Neural progenitor cell (in vitro differentiated cells): ENCODE data around the gene BRD3. TPM values are rescaled to one million over a fixed set of nuclear protein-coding genes. Genes with fewer than 3 reads are reported as not detected.
A peak's percentile ranks its signal among the peaks of the same experiment; 100 is the strongest.

ENCODE experiments used
- DNase-seq: peaks from one replicate; pipeline ENCODE4 v3.0.0-alpha.2; 2016; ENCODE audit warnings: low spot score
- H2AFZ ChIP-seq: fragments of 200-600 bp; sonication (generic); replicated peaks from 2 replicates; pipeline ENCODE4 v1.6.1; 2016; ENCODE audit warnings: antibody characterized with exemption
- H3F3A ChIP-seq: fragments of 200-600 bp; sonication (generic); 2 replicates; pipeline ENCODE4 v1.6.1; 2016; ENCODE audit warnings: antibody characterized with exemption, low read depth
- H3K27ac ChIP-seq: fragments of 200-600 bp; sonication (generic); 2 replicates; pipeline ENCODE4 v1.5.1; 2016; ENCODE audit warnings: mild to moderate bottlenecking
- H3K27me3 ChIP-seq: fragments of 200-600 bp; sonication (generic); 2 replicates; pipeline ENCODE4 v1.6.1; 2016; ENCODE audit warnings: mild to moderate bottlenecking, moderate library complexity
- H3K36me3 ChIP-seq: fragments of 200-600 bp; sonication (generic); 2 replicates; pipeline ENCODE4 v1.5.1; 2016
- H3K4me1 ChIP-seq: fragments of 200-600 bp; sonication (generic); 2 replicates; pipeline ENCODE4 v1.6.1; 2016; ENCODE audit warnings: mixed run types
- H3K4me2 ChIP-seq: fragments of 200-600 bp; sonication (generic); 2 replicates; pipeline ENCODE4 v1.6.1; 2016
- H3K4me3 ChIP-seq: fragments of 200-600 bp; sonication (generic); 2 replicates; pipeline ENCODE4 v1.5.1; 2016
- H3K79me2 ChIP-seq: fragments of 200-600 bp; sonication (generic); 2 replicates; pipeline ENCODE4 v1.6.1; 2016; ENCODE audit warnings: low read depth
- H3K9ac ChIP-seq: fragments of 200-600 bp; sonication (generic); 2 replicates; pipeline ENCODE4 v1.6.1; 2016
- H3K9me3 ChIP-seq: fragments of 200-600 bp; sonication (generic); 2 replicates; pipeline ENCODE4 v1.5.1; 2016; ENCODE audit warnings: low read depth
- H4K20me1 ChIP-seq: fragments of 200-600 bp; sonication (generic); 2 replicates; pipeline ENCODE4 v1.6.1; 2016; ENCODE audit warnings: low read depth
- H3K27ac Mint-ChIP-seq: 3 replicates; pipeline ENCODE4 v1.8.0; 2021; ENCODE audit warnings: mixed read lengths
- H3K27me3 Mint-ChIP-seq: 2 replicates; pipeline ENCODE4 v1.8.0; 2022; ENCODE audit warnings: low read depth, mild to moderate bottlenecking, inconsistent platforms, moderate library complexity, mixed read lengths; ENCODE audit not compliant: insufficient read depth
- H3K36me3 Mint-ChIP-seq: 3 replicates; pipeline ENCODE4 v1.8.0; 2021; ENCODE audit warnings: mixed read lengths
- H3K4me1 Mint-ChIP-seq: 3 replicates; pipeline ENCODE4 v1.8.0; 2021; ENCODE audit warnings: mixed read lengths
- H3K4me3 Mint-ChIP-seq: 3 replicates; pipeline ENCODE4 v1.8.0; 2021; ENCODE audit warnings: mild to moderate bottlenecking, moderate library complexity, mixed read lengths
- H3K9me3 Mint-ChIP-seq: 3 replicates; pipeline ENCODE4 v1.8.0; 2020; ENCODE audit warnings: mixed read lengths
- CTCF ChIP-seq: fragments of 200-600 bp; sonication (generic); IDR thresholded peaks from 2 replicates; pipeline ENCODE4 v1.5.1; 2017; ENCODE audit warnings: antibody characterized with exemption, mild to moderate bottlenecking
- EZH2 ChIP-seq: fragments of 200-600 bp; sonication (generic); IDR thresholded peaks from 2 replicates; pipeline ENCODE4 v1.6.1; 2017; ENCODE audit warnings: antibody characterized with exemption, mild to moderate bottlenecking, moderate library complexity
- EZH2phosphoT487 ChIP-seq: fragments of 200-600 bp; sonication (generic); IDR thresholded peaks from 2 replicates; pipeline ENCODE4 v1.6.1; 2017; ENCODE audit warnings: antibody characterized with exemption
- total RNA-seq: library from RNA; depleted of rRNA; stranded (reverse); fragments of >200 nt; gene quantifications from 2 replicates; pipeline ENCODE4 v1.2.3, GENCODE V29; 2015; ENCODE audit warnings: low replicate concordance

BRD3 gene
- total RNA-seq, 1 donor from 2014 or later: 14.8 TPM

GRCh38 chr9:133987946-133988665, 79.7 kb downstream of the BRD3 start:
- peaks cover 44% of the 10 kb centered on the region for H3K4me1 Mint-ChIP-seq
- peaks cover 4% of the 10 kb centered on the region for H3K36me3 Mint-ChIP-seq
- TF ChIP-seq EZH2: no peak
- no peak for TF ChIP-seq CTCF
- no peak for TF ChIP-seq EZH2phosphoT487
- peaks cover 7% of the 10 kb centered on the region for H3F3A ChIP-seq
- H3K4me3 ChIP-seq: no peak overlapping the region
- H3K4me2 ChIP-seq: no peak overlapping the region
- H2AFZ ChIP-seq: no peak overlapping the region
- peak overlapping the region; percentile 24 for H3K4me3 Mint-ChIP-seq
- no peaks in the 10 kb centered on the region for H3K9me3 Mint-ChIP-seq
- H3K27ac ChIP-seq: no peak overlapping the region
- H3K9ac ChIP-seq: no peak overlapping the region
- H3K36me3 ChIP-seq: no peaks in the 10 kb centered on the region
- no peak overlapping the region for H3K27ac Mint-ChIP-seq
- peaks cover 14% of the 10 kb centered on the region for H3K4me1 ChIP-seq
- peaks cover 78% of the 10 kb centered on the region for H4K20me1 ChIP-seq
- no peaks in the 10 kb centered on the region for H3K27me3 ChIP-seq
- no peak for DNase-seq
- peaks cover 92% of the 10 kb centered on the region for H3K79me2 ChIP-seq
- no peaks in the 10 kb centered on the region for H3K9me3 ChIP-seq
- H3K27me3 Mint-ChIP-seq: peaks cover 3% of the 10 kb centered on the region

GRCh38 chr9:133987446-133987788, 80.4 kb downstream of the BRD3 start:
- peaks cover 4% of the 10 kb centered on the region for H3K36me3 Mint-ChIP-seq
- Histone ChIP-seq H4K20me1 (peaks cover 85% of the 10 kb centered on the region), H3K9ac (no peak overlapping the region), H3K4me2 (no peak overlapping the region), H3K36me3 (no peaks in the 10 kb centered on the region), H3K27ac (no peak overlapping the region), H3K9me3 (no peaks in the 10 kb centered on the region), H3K4me3 (no peak overlapping the region), H3K79me2 (peaks cover 99% of the 10 kb centered on the region), H2AFZ (no peak overlapping the region), H3F3A (peaks cover 7% of the 10 kb centered on the region), H3K4me1 (peaks cover 14% of the 10 kb centered on the region), H3K27me3 (no peaks in the 10 kb centered on the region)
- H3K4me3 Mint-ChIP-seq: no peak overlapping the region
- peaks cover 3% of the 10 kb centered on the region for H3K27me3 Mint-ChIP-seq
- peaks cover 49% of the 10 kb centered on the region for H3K4me1 Mint-ChIP-seq
- TF ChIP-seq CTCF (no peak), EZH2 (no peak), EZH2phosphoT487 (no peak)
- H3K27ac Mint-ChIP-seq: no peak overlapping the region
- no peaks in the 10 kb centered on the region for H3K9me3 Mint-ChIP-seq
- no peak for DNase-seq

GRCh38 chr9:133986774-133987445, 80.9 kb downstream of the BRD3 start:
- Mint-ChIP-seq H3K27ac (peak overlapping the region; percentile 39), H3K36me3 (peaks cover 4% of the 10 kb centered on the region), H3K9me3 (no peaks in the 10 kb centered on the region), H3K4me1 (peaks cover 49% of the 10 kb centered on the region), H3K27me3 (peaks cover 3% of the 10 kb centered on the region), H3K4me3 (no peak overlapping the region)
- TF ChIP-seq EZH2 (no peak), CTCF (no peak), EZH2phosphoT487 (no peak)
- H3F3A ChIP-seq: peaks cover 7% of the 10 kb centered on the region
- no peak overlapping the region for H3K9ac ChIP-seq
- no peaks in the 10 kb centered on the region for H3K9me3 ChIP-seq
- no peak for DNase-seq
- no peaks in the 10 kb centered on the region for H3K36me3 ChIP-seq
- peaks cover 90% of the 10 kb centered on the region for H4K20me1 ChIP-seq
- H3K27ac ChIP-seq: no peak overlapping the region
- no peak overlapping the region for H3K4me2 ChIP-seq
- H3K4me3 ChIP-seq: no peak overlapping the region
- H3K4me1 ChIP-seq: peaks cover 14% of the 10 kb centered on the region
- no peaks in the 10 kb centered on the region for H3K27me3 ChIP-seq
- H2AFZ ChIP-seq: no peak overlapping the region
- H3K79me2 ChIP-seq: peaks cover 100% of the 10 kb centered on the region
